HUES48 (cell line): Measurements from ENCODE around the gene MEIKIN.

Experiments used
- H3K27ac ChIP-seq: one replicate; pipeline ENCODE4 v1.7.0; 2013; ENCODE audit warnings: low read depth, low read length, inconsistent platforms
- H3K27me3 ChIP-seq: 2 replicates; pipeline ENCODE4 v1.6.1; 2013; ENCODE audit warnings: mild to moderate bottlenecking, low read length; ENCODE audit not compliant: control insufficient read depth, insufficient read depth
- H3K36me3 ChIP-seq: 2 replicates; pipeline ENCODE4 v1.6.1; 2013; ENCODE audit warnings: low read length; ENCODE audit not compliant: control insufficient read depth, insufficient read depth
- H3K4me1 ChIP-seq: 2 replicates; pipeline ENCODE4 v1.6.1; 2013; ENCODE audit warnings: mild to moderate bottlenecking, low read length; ENCODE audit not compliant: control insufficient read depth, insufficient read depth
- H3K4me3 ChIP-seq: 2 replicates; pipeline ENCODE4 v1.5.1; 2013; ENCODE audit warnings: mild to moderate bottlenecking, low read depth, low read length
- H3K9ac ChIP-seq: 2 replicates; pipeline ENCODE4 v1.6.1; 2013; ENCODE audit warnings: mild to moderate bottlenecking, low read depth, low read length, moderate library complexity
- H3K9me3 ChIP-seq: 2 replicates; pipeline ENCODE4 v1.6.1; 2013; ENCODE audit warnings: low read length; ENCODE audit not compliant: control insufficient read depth, insufficient read depth

Gene MEIKIN

GRCh38 chr5:131945551-131946168, at the start of gene MEIKIN:
TSS of gene MEIKIN (minus strand) at chr5:131945663. CDS start at chr5:131945505, 158 bp downstream.
- no peak within 1 kb of the TSS for H3K9ac ChIP-seq
- H3K4me3 ChIP-seq: no peak within 1 kb of the TSS
- H3K36me3 ChIP-seq: no peaks in the 10 kb centered on the region
- H3K27me3 ChIP-seq: no peaks in the 10 kb centered on the region
- no peaks in the 10 kb centered on the region for H3K4me1 ChIP-seq
- no peak within 1 kb of the TSS for H3K27ac ChIP-seq
- no peaks in the 10 kb centered on the region for H3K9me3 ChIP-seq

- Histone ChIP-seq H3K9me3 (no peaks in the 10 kb centered on the region), H3K27me3 (no peaks in the 10 kb centered on the region), H3K4me3 (no peak overlapping the region), H3K9ac (no peak overlapping the region), H3K4me1 (peaks cover 12% of the 10 kb centered on the region), H3K27ac (no peak overlapping the region), H3K36me3 (no peaks in the 10 kb centered on the region)
Observed at GRCh38 chr5:131994533-131995226, 49.2 kb upstream of the MEIKIN start.

- no peaks in the 10 kb centered on the region for H3K36me3 ChIP-seq
- no peak overlapping the region for H3K9ac ChIP-seq
- peaks cover 7% of the 10 kb centered on the region for H3K4me1 ChIP-seq
- no peaks in the 10 kb centered on the region for H3K9me3 ChIP-seq
- no peak overlapping the region for H3K27ac ChIP-seq
- H3K27me3 ChIP-seq: no peaks in the 10 kb centered on the region
- no peak overlapping the region for H3K4me3 ChIP-seq
Observed at GRCh38 chr5:131994090-131994489, 48.6 kb upstream of the MEIKIN start.

GRCh38 chr5:131993676-131994075, 48.2 kb upstream of the MEIKIN start:
- no peaks in the 10 kb centered on the region for H3K27me3 ChIP-seq
- H3K4me3 ChIP-seq: no peak overlapping the region
- no peak overlapping the region for H3K27ac ChIP-seq
- no peaks in the 10 kb centered on the region for H3K9me3 ChIP-seq
- no peaks in the 10 kb centered on the region for H3K36me3 ChIP-seq
- H3K9ac ChIP-seq: no peak overlapping the region
- peaks cover 6% of the 10 kb centered on the region; the same call in 1 of the 2 replicates for H3K4me1 ChIP-seq

GRCh38 chr5:131992370-131992769, 46.9 kb upstream of the MEIKIN start:
- Histone ChIP-seq H3K36me3 (no peaks in the 10 kb centered on the region), H3K27me3 (no peaks in the 10 kb centered on the region), H3K4me1 (peaks cover 6% of the 10 kb centered on the region; the same call in 1 of the 2 replicates), H3K27ac (no peak overlapping the region), H3K4me3 (no peak overlapping the region), H3K9ac (no peak overlapping the region), H3K9me3 (no peaks in the 10 kb centered on the region)

GRCh38 chr5:131991593-131992324, 46.3 kb upstream of the MEIKIN start:
- Histone ChIP-seq H3K27me3 (no peaks in the 10 kb centered on the region), H3K36me3 (no peaks in the 10 kb centered on the region), H3K4me1 (peaks cover 6% of the 10 kb centered on the region; the same call in 1 of the 2 replicates), H3K9me3 (no peaks in the 10 kb centered on the region), H3K9ac (no peak overlapping the region), H3K4me3 (no peak overlapping the region), H3K27ac (no peak overlapping the region)

- Histone ChIP-seq H3K9me3 (no peaks in the 10 kb centered on the region), H3K9ac (no peak overlapping the region), H3K4me1 (peaks cover 6% of the 10 kb centered on the region; the same call in 1 of the 2 replicates), H3K4me3 (no peak overlapping the region), H3K36me3 (no peaks in the 10 kb centered on the region), H3K27ac (no peak overlapping the region), H3K27me3 (no peaks in the 10 kb centered on the region)
Observed at GRCh38 chr5:131990716-131991115, 45.3 kb upstream of the MEIKIN start.

- H3K9me3 ChIP-seq: no peaks in the 10 kb centered on the region
Observed at GRCh38 chr5:131988601-131989000, 43.1 kb upstream of the MEIKIN start.

GRCh38 chr5:131987251-131987650, 41.8 kb upstream of the MEIKIN start:
- Histone ChIP-seq H3K36me3 (no peaks in the 10 kb centered on the region), H3K9ac (no peak overlapping the region), H3K27me3 (no peaks in the 10 kb centered on the region), H3K9me3 (no peaks in the 10 kb centered on the region), H3K4me1 (no peaks in the 10 kb centered on the region), H3K4me3 (no peak overlapping the region), H3K27ac (no peak overlapping the region)

More at GRCh38 chr5:131988601-131989000, 43.1 kb upstream of the MEIKIN start:
- Histone ChIP-seq H3K4me1 (no peaks in the 10 kb centered on the region), H3K4me3 (no peak overlapping the region), H3K36me3 (no peaks in the 10 kb centered on the region), H3K27me3 (no peaks in the 10 kb centered on the region), H3K27ac (no peak overlapping the region), H3K9ac (no peak overlapping the region)

GRCh38 chr5:131986161-131986912, 40.9 kb upstream of the MEIKIN start:
- H3K9ac ChIP-seq: no peak overlapping the region
- H3K36me3 ChIP-seq: no peaks in the 10 kb centered on the region
- no peaks in the 10 kb centered on the region for H3K9me3 ChIP-seq
- no peaks in the 10 kb centered on the region for H3K27me3 ChIP-seq
- no peak overlapping the region for H3K4me3 ChIP-seq
- H3K27ac ChIP-seq: no peak overlapping the region
- H3K4me1 ChIP-seq: no peaks in the 10 kb centered on the region
